IPS-20b (cell line): ENCODE results near the gene ROR2.

Experiments used
- H3K27ac ChIP-seq: one replicate; pipeline ENCODE4 v1.5.1; 2013; ENCODE audit warnings: low read length
- H3K27me3 ChIP-seq: 2 replicates; pipeline ENCODE4 v1.6.1; 2013; ENCODE audit warnings: mild to moderate bottlenecking, low read length, inconsistent platforms; ENCODE audit not compliant: insufficient read depth
- H3K36me3 ChIP-seq: 2 replicates; pipeline ENCODE4 v1.6.1; 2013; ENCODE audit warnings: low read depth, mild to moderate bottlenecking, inconsistent platforms, low read length, moderate library complexity; ENCODE audit not compliant: insufficient read depth
- H3K4me1 ChIP-seq: 2 replicates; pipeline ENCODE4 v1.6.1; 2013; ENCODE audit warnings: mild to moderate bottlenecking, control low read depth, inconsistent platforms, low read length, moderate library complexity; ENCODE audit not compliant: insufficient read depth
- H3K4me3 ChIP-seq: 2 replicates; pipeline ENCODE4 v1.5.1; 2013; ENCODE audit warnings: mild to moderate bottlenecking, low read length, inconsistent platforms
- H3K9ac ChIP-seq: 2 replicates; pipeline ENCODE4 v1.6.1; 2013; ENCODE audit warnings: low read depth, mild to moderate bottlenecking, inconsistent platforms, low read length, moderate library complexity
- H3K9me3 ChIP-seq: 2 replicates; pipeline ENCODE4 v1.6.1; 2013; ENCODE audit warnings: mild to moderate bottlenecking, low read depth, low read length, inconsistent platforms; ENCODE audit not compliant: insufficient read depth

The ROR2 gene

DNA sequence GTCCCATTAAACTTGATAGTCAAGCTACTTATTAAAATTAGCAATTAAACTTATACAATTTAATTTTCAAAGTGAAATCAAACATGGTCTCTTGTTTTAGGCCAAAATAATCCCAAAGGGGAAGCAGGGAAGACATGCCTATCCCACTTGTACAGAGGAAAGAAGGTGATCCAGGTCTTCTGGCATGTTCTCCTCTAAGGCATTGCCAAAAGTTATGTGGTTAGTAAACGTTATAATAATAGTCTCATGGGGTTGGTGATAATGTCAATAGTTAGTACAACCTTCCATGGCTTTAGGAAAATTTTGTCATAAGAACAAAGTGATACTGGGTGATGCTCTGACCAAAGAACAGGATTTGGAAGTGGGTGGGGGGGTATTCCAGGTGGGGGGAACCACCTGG, 52.8 kb downstream of the ROR2 start:
- H3K4me3 ChIP-seq: no peak overlapping the region
- peaks cover 23% of the 10 kb centered on the region; the same call in 1 of the 2 replicates for H3K4me1 ChIP-seq
- H3K9me3 ChIP-seq: no peaks in the 10 kb centered on the region
- H3K9ac ChIP-seq: no peak overlapping the region
- no peaks in the 10 kb centered on the region for H3K36me3 ChIP-seq
- no peak overlapping the region for H3K27ac ChIP-seq
- H3K27me3 ChIP-seq: 0 out of 2 replicates have a peak, but pooled peaks cover 7% of the 10 kb centered on the region

DNA sequence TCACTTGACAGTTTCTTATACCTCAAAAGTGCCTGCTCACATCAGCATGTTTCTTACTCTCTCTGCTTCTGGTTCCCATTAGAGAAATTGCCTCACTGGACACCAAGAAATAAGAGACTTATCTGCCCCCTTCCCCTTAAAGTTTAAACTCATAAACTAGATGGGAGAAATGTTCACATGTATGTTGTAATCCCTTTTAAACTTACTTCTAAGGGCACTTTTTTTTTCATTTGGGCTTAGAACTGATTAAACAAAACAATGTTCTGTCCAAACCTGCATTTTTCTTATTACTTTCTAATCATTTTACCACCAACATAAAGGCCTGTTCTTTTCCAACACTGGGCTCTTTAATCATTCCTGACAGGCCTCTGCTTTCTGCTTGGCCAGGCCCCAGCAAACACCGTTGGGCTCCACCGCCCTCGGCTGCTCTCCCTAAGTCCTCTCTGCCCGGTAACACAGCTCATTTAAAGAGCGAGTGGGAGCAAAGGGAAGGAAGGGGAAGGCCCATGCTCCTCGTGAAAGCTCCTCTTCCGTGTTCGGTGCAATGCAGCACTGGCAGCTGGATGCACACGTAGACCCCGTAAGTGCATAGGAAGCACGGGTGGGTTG, 53.4 kb downstream of the ROR2 start:
- H3K36me3 ChIP-seq: no peaks in the 10 kb centered on the region
- no peak overlapping the region for H3K9ac ChIP-seq
- H3K4me3 ChIP-seq: no peak overlapping the region
- H3K27ac ChIP-seq: no peak overlapping the region
- peaks cover 20% of the 10 kb centered on the region; the same call in 1 of the 2 replicates for H3K4me1 ChIP-seq
- H3K27me3 ChIP-seq: 0 out of 2 replicates have a peak, but pooled peaks cover 7% of the 10 kb centered on the region
- no peaks in the 10 kb centered on the region for H3K9me3 ChIP-seq

DNA sequence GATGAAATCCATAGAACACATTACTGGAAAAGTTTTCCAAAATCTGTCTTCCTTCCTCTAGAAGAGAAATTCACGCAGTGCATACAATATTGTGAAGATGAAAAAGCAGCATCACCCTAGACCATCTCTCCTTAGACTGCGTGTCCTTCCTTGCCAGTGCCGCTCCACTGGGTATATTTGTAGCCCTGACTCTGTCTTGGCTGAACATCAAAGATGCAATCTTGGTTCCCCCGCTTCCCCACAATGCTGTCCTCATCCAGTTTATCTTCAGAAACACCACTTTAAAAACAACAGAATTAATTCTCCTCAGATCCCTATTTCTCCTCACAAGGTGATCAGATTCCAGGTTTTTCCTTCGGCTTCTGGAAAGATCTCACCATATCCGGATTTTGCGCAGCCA, 53.9 kb downstream of the ROR2 start:
- H3K27ac ChIP-seq: no peak overlapping the region
- no peak overlapping the region for H3K9ac ChIP-seq
- peaks cover 7% of the 10 kb centered on the region; the same call in 1 of the 2 replicates for H3K27me3 ChIP-seq
- H3K4me3 ChIP-seq: no peak overlapping the region
- H3K4me1 ChIP-seq: peaks cover 20% of the 10 kb centered on the region; the same call in 1 of the 2 replicates
- H3K36me3 ChIP-seq: no peaks in the 10 kb centered on the region
- no peaks in the 10 kb centered on the region for H3K9me3 ChIP-seq

DNA sequence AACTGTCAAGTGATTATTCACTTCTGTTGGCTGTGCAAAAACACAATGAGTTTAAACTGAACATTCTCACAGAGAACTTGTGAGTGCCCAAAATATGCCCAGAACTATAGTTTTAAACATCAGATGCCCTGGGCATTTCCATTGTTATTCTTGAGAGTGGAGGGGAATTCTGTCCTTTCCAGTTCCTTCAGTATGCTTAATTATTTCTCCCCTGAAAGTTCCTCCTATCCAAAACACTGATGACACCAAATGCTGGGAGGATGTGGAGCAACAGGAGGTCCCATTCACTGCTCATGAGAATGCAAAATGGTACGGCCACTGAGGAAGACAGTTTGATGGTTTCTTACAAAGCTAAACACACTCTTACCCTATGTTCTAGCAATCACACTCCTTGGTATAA, 55.5 kb downstream of the ROR2 start:
- Histone ChIP-seq H3K9ac (no peak overlapping the region), H3K4me3 (no peak overlapping the region), H3K4me1 (peaks cover 14% of the 10 kb centered on the region; the same call in 1 of the 2 replicates), H3K36me3 (no peaks in the 10 kb centered on the region), H3K27me3 (peaks cover 23% of the 10 kb centered on the region), H3K9me3 (no peaks in the 10 kb centered on the region), H3K27ac (no peak overlapping the region)

DNA sequence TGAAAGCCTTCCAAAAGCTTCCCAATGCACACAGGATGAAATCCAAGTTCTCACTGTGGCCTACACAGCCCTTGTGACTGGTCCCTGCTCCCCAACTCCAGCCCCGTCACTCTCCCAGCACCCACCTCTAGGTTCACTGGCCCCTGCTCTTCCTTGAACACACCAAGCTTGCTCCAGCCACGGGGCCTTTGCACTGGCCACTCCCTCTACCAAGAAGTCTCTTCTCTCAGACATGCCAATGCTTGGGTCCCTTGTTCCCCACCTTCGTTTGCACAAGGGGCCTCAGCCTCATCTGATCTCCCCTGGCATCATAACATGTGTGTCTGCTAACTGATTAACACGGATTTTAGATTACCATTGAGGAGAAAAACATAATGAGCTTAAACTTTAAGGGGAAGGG, 56.0 kb downstream of the ROR2 start:
- Histone ChIP-seq H3K27me3 (peaks cover 28% of the 10 kb centered on the region), H3K9me3 (no peaks in the 10 kb centered on the region), H3K27ac (no peak overlapping the region), H3K36me3 (no peaks in the 10 kb centered on the region), H3K4me1 (peaks cover 9% of the 10 kb centered on the region; the same call in 1 of the 2 replicates), H3K4me3 (no peak overlapping the region), H3K9ac (no peak overlapping the region)

DNA sequence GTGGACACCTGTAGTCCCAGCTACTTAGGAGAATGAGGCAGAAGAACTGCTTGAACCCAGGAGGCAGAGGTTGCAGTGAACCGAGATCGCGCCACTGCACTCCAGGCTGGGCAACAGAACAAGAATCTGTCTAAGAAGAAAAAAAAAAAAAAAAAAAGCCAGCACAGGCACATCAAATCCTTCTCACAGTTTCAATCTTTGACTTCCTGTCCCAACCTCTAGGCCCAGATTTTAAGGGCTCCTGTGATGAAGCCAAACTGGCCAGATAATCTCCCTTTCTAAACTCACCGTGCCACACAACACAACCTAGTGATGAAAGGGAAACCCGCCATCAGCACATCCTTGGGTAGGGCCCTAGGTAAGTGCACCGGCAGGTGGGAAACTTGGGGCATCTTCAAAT, 58.1 kb downstream of the ROR2 start:
- peaks cover 41% of the 10 kb centered on the region for H3K27me3 ChIP-seq
- H3K36me3 ChIP-seq: no peaks in the 10 kb centered on the region
- no peak overlapping the region for H3K9ac ChIP-seq
- H3K27ac ChIP-seq: no peak overlapping the region
- no peak overlapping the region for H3K4me3 ChIP-seq
- no peaks in the 10 kb centered on the region for H3K9me3 ChIP-seq
- peaks cover 17% of the 10 kb centered on the region for H3K4me1 ChIP-seq

DNA sequence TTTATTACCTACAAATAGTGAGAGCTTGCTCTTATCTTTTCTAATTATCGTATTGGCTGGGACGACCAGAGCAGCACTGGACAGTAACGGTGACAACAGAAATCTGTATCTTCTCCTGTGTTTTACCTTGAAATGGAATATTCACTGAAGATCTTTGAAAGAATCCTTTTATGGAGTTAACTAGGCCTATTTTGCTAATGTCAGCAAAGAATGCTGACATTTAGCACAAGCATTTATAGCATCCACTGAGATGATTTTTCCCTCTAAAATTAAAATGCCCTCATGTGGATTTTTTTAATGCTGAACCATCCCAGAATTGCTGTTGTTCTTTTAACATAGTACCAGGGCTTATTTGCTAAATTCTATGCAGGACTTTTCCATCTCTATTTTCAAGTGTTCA, 59.4 kb downstream of the ROR2 start:
- Histone ChIP-seq H3K36me3 (no peaks in the 10 kb centered on the region), H3K27ac (no peak overlapping the region), H3K9ac (no peak overlapping the region), H3K27me3 (peaks cover 54% of the 10 kb centered on the region), H3K9me3 (no peaks in the 10 kb centered on the region), H3K4me3 (no peak overlapping the region), H3K4me1 (peaks cover 20% of the 10 kb centered on the region)

DNA sequence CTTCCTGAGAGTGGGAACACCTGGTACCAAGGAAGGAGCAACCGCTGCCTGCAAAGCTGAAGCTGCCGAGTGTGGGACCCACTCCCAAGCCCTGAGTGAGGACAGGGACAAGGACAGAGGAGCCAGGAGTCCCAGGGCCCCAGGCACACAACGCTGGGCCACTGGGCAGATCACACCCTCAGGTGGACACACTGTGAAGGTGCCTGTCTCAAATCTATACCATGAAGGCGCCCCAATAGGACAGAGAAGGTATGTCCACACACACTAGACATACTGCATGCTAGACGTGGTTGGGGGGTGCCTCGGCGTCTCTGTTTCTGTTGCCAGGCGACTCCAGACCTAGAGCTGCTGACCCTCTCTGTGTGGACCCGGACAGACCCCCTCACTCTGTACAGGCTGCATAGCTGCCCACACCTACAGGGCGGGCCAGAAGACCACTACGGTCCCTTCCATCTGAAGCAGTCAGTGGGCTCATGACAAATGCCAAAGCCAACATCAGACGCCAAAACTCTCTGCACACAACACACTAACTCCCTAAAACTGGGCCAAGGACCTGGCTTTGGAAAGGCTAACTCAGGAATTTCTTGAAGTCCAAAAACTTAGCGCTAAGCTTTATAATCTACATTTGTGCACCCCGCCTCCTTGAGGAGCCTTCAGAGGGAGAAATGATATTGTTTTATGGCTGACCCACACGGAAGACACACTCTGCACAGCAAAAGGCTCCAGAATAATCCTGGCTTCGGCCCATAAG, 60.7 kb downstream of the ROR2 start:
- H3K9me3 ChIP-seq: no peaks in the 10 kb centered on the region
- no peak overlapping the region for H3K4me3 ChIP-seq
- H3K4me1 ChIP-seq: peaks cover 24% of the 10 kb centered on the region
- H3K27ac ChIP-seq: no peak overlapping the region
- peaks cover 65% of the 10 kb centered on the region for H3K27me3 ChIP-seq
- no peaks in the 10 kb centered on the region for H3K36me3 ChIP-seq
- no peak overlapping the region for H3K9ac ChIP-seq

DNA sequence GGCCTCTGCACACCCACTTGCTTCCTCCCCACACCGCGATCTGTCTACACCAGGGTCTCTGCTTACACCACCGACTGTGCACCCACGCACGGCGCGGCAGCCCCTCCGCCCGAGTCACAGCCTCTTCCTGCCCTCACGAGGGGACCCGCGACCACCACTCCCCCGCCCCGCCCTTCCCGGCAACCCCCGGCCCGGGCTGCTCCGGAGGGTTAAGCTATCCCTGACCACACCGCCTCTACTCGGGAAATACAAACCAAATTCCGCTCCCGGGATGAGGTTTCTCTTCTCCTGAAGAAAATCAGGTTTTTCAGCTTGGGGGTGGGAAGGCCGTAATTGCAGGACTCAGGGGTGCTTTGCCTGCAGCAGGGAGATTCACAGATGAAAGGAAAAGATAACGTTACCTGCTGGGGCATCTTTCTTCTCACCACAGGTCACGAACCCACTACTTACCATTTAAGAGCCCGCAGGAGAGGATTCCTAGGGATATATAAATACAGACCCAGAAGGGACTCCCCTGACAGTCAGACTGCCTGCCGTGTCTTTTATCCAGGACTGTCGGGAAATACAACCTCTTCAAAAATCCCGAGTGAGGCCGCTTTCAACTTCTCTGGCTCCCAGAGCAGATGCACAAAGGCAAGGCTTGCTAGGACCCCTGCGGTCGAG, 63.5 kb downstream of the ROR2 start:
- Histone ChIP-seq H3K36me3 (no peaks in the 10 kb centered on the region), H3K4me3 (peak overlapping the region; percentile 53), H3K4me1 (peaks cover 23% of the 10 kb centered on the region), H3K9me3 (no peaks in the 10 kb centered on the region), H3K27me3 (peaks cover 77% of the 10 kb centered on the region), H3K9ac (peak overlapping the region; percentile 45), H3K27ac (no peak overlapping the region)

DNA sequence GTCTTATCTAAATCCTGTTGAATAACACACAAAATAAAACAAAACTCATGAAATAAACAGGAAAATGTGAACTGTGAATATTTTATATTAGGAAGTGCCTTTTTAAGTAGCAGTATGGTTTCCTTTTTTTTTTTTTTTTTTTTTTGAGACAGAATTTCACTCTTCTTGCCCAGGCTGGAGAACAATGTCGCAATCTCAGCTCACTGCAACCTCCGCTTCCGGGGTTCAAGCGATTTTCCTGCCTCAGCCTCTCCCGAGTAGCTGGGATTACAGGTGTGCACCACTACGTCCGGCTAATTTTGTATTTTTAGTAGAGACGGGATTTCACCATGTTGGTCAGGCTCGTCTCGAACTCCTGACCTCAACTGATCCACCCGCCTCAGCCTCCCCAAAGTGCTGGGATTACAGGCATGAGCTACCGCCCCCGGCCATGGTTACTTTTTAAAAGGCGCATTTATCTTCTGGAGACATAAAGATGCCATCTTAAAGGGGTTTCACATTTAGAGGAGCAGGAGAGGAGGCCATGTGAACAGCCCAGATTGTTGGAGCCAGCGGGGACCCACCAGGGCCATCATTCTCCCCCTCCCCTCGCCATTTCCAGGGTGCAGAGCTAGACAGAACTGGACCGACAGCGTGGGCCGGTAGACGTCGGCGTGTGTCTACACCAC, 64.1 kb downstream of the ROR2 start:
- Histone ChIP-seq H3K9me3 (no peaks in the 10 kb centered on the region), H3K27ac (no peak overlapping the region), H3K36me3 (no peaks in the 10 kb centered on the region), H3K9ac (peak overlapping the region; percentile 45), H3K4me1 (peaks cover 23% of the 10 kb centered on the region), H3K4me3 (peak overlapping the region; percentile 53), H3K27me3 (peaks cover 75% of the 10 kb centered on the region)
